ENCODE results near the gene PCBP3. TPM values are rescaled to one million over a fixed set of nuclear protein-coding genes. Genes with fewer than 3 reads are reported as not detected.
A peak's percentile ranks its signal among the peaks of the same experiment; 100 is the strongest.

PCBP3 gene
- total RNA-seq, 1 donor from 2014 or later = not detected

- Mint-ChIP-seq H3K4me3 (no peak overlapping the region), H3K27ac (no peak overlapping the region), H3K27me3 (no peaks in the 10 kb centered on the region), H3K9me3 (no peaks in the 10 kb centered on the region), H3K36me3 (ENCODE audit: low read depth) (no peaks in the 10 kb centered on the region), H3K4me1 (no peaks in the 10 kb centered on the region)
- DNase-seq (peak; percentile 11), ATAC-seq (ENCODE audit: low read depth) (no peak)
- POLR2A ChIA-PET = no interaction called here
- no peak for TF ChIP-seq CTCF (IDR thresholded peaks at IDR 0.05)
- intact Hi-C loops (cut with micrococcal nuclease) = no loop called here
- CTCF ChIA-PET = no interaction called here
These were observed 346.0 kb downstream of the PCBP3 start for GRCh38 chr21:45989355-45990048.

- Mint-ChIP-seq H3K4me3 (no peak overlapping the region), H3K27ac (no peak overlapping the region), H3K27me3 (no peaks in the 10 kb centered on the region), H3K36me3 (ENCODE audit: low read depth) (no peaks in the 10 kb centered on the region), H3K9me3 (no peaks in the 10 kb centered on the region), H3K4me1 (no peaks in the 10 kb centered on the region)
- no peak for ATAC-seq (ENCODE audit: low read depth)
- DNase-seq = no peak
- ChIA-PET CTCF (no interaction called here), POLR2A (no interaction called here)
- TF ChIP-seq CTCF (IDR thresholded peaks at IDR 0.05) = no peak
- intact Hi-C loops (cut with micrococcal nuclease) = no loop called here
These were observed 346.7 kb downstream of the PCBP3 start for GRCh38 chr21:45990049-45990711.

DNA sequence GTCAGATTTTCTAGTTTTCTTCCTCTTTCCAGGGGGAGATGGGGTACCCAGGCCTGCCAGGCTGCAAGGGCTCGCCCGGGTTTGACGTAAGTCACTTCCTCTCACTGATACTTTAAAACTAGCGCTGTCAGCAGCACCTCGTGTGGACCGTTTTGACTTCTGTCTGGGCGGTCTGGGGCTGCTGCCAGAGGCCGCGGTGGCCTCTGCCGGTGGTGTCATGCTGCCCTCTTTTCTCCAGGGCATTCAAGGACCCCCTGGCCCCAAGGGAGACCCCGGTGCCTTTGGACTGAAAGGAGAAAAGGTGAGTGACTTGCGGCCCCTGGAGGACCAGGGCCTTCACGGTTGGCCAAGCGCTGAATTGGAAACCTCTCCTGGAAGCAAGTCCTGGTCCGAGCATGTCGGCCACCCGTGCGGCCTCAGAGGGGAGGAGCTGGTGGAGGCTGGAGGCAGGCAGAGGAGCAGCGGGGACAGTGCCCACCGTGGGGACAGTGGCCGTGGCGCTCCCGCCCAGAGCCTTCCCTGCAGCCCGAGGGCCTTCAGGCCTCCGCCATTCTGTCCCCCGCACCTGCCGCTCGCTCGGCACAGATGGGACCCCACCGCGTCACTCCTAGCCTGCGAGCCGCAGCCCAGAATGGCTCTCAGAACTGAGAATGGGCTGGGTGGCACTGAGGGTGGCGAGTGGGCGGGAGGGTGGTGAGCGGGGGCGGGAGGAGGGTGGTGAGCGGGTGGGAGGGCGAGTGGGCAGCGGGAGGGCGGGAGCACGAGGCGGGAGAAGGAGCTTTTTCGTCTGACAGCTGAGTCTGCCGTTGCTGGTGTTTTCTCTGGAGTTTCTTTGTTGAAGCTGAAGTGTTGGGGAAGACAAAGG lies 347.4 kb downstream of the PCBP3 start:
- no peaks in the 10 kb centered on the region for H3K27me3 Mint-ChIP-seq
- CTCF ChIA-PET = no interaction called here
- H3K27ac Mint-ChIP-seq = no peak overlapping the region
- POLR2A ChIA-PET = no interaction called here
- H3K4me3 Mint-ChIP-seq = no peak overlapping the region
- no peaks in the 10 kb centered on the region for H3K9me3 Mint-ChIP-seq
- no peaks in the 10 kb centered on the region for H3K4me1 Mint-ChIP-seq
- intact Hi-C loops (cut with micrococcal nuclease) = no loop called here
- TF ChIP-seq CTCF (IDR thresholded peaks at IDR 0.05) = no peak
- DNase-seq (peak; percentile 4), ATAC-seq (ENCODE audit: low read depth) (no peak)
- no peaks in the 10 kb centered on the region for H3K36me3 Mint-ChIP-seq (ENCODE audit: low read depth)

GRCh38 chr21:45991606-45992300 lies 348.2 kb downstream of the PCBP3 start:
- intact Hi-C loops (cut with micrococcal nuclease) = no loop called here
- ChIA-PET CTCF (no interaction called here), POLR2A (no interaction called here)
- Mint-ChIP-seq H3K9me3 (no peaks in the 10 kb centered on the region), H3K4me3 (no peak overlapping the region), H3K27ac (no peak overlapping the region), H3K4me1 (no peaks in the 10 kb centered on the region), H3K27me3 (no peaks in the 10 kb centered on the region), H3K36me3 (ENCODE audit: low read depth) (no peaks in the 10 kb centered on the region)
- ATAC-seq (ENCODE audit: low read depth) (no peak), DNase-seq (peak; percentile 9)
- TF ChIP-seq CTCF (IDR thresholded peaks at IDR 0.05) = no peak

Other genes starting within 250 kb of the PCBP3 start
- 1.2 and 1.6 TPM in 2 replicates for gene COL18A1, start 238.6 kb upstream of the PCBP3 start, total RNA-seq
- 7.4 and 10.7 TPM in 2 replicates for gene SLC19A1, start 101.3 kb upstream of the PCBP3 start, total RNA-seq